Mesenchymal stem cell (in vitro differentiated cells and primary cell): ENCODE measurements around the gene ARHGAP33.

Experiments
- DNase-seq: peaks from one replicate; pipeline ENCODE4 v3.0.0-alpha.2; 2013
- H2AFZ ChIP-seq: one replicate; pipeline ENCODE4 v1.6.1; 2013; ENCODE audit warnings: low read depth, mild to moderate bottlenecking, control low read depth, inconsistent platforms, low read length, moderate library complexity
- H2AK5ac ChIP-seq: 2 replicates; pipeline ENCODE4 v1.6.1; 2013; ENCODE audit warnings: low read length, moderate library complexity, mild to moderate bottlenecking, inconsistent platforms; ENCODE audit not compliant: severe bottlenecking
- H2BK120ac ChIP-seq: one replicate; pipeline ENCODE4 v1.6.1; 2013; ENCODE audit warnings: low read depth, mild to moderate bottlenecking, inconsistent platforms, low read length, moderate library complexity
- H2BK12ac ChIP-seq, 2 experiments: one replicate each; pipeline ENCODE4 v1.6.1; 2013; ENCODE audit warnings: inconsistent platforms in 2 of 2, low read length in 2 of 2, mild to moderate bottlenecking in 2 of 2, moderate library complexity in 2 of 2, control low read depth in 1 of 2
- H2BK15ac ChIP-seq: one replicate; pipeline ENCODE4 v1.6.1; 2013; ENCODE audit warnings: mild to moderate bottlenecking, low read depth, inconsistent platforms; ENCODE audit not compliant: poor library complexity, severe bottlenecking
- H2BK5ac ChIP-seq: 2 replicates; pipeline ENCODE4 v1.6.1; 2013; ENCODE audit warnings: low read depth, mild to moderate bottlenecking, low read length, control low read depth, inconsistent platforms; ENCODE audit not compliant: poor library complexity, severe bottlenecking
- H3K14ac ChIP-seq, 2 experiments: one replicate each; pipeline ENCODE4 v1.6.1; 2013; ENCODE audit warnings: inconsistent platforms in 2 of 2, low read length in 2 of 2, control low read depth in 1 of 2, mild to moderate bottlenecking in 1 of 2, moderate library complexity in 1 of 2
- H3K18ac ChIP-seq, 2 experiments: one replicate each; pipeline ENCODE4 v1.6.1; 2013; ENCODE audit warnings: inconsistent platforms in 2 of 2, low read length in 2 of 2, control low read depth in 1 of 2, low read depth in 1 of 2, mild to moderate bottlenecking in 1 of 2
- H3K23ac ChIP-seq, 2 experiments: one replicate each; pipeline ENCODE4 v1.6.1; 2013; ENCODE audit warnings: inconsistent platforms in 2 of 2, low read length in 2 of 2, mild to moderate bottlenecking in 2 of 2, moderate library complexity in 2 of 2, control low read depth in 1 of 2
- H3K27ac ChIP-seq: 2 replicates; pipeline ENCODE4 v1.5.1; 2013; ENCODE audit warnings: mild to moderate bottlenecking, moderate library complexity, low read length, control low read depth, inconsistent platforms; ENCODE audit not compliant: poor library complexity, severe bottlenecking
- H3K27me3 ChIP-seq, 2 experiments: 2 replicates each; pipeline versions ENCODE4 v1.6.1 to v1.7.0; 2013; ENCODE audit warnings: low read length in 2 of 2, mild to moderate bottlenecking in 2 of 2, moderate library complexity in 2 of 2, control low read depth in 1 of 2, inconsistent platforms in 1 of 2; ENCODE audit not compliant: control insufficient read depth in 1 of 2, insufficient read depth in 1 of 2
- H3K36me3 ChIP-seq, 2 experiments: 2 replicates each; pipeline versions ENCODE4 v1.6.1 to v1.7.0; 2013; ENCODE audit warnings: low read length in 2 of 2, control low read depth in 1 of 2, inconsistent platforms in 1 of 2, low read depth in 1 of 2, mild to moderate bottlenecking in 1 of 2; ENCODE audit not compliant: insufficient read depth in 2 of 2, control insufficient read depth in 1 of 2
- H3K4ac ChIP-seq, 2 experiments: one replicate each; pipeline ENCODE4 v1.6.1; 2013; ENCODE audit warnings: inconsistent platforms in 2 of 2, low read length in 2 of 2, mild to moderate bottlenecking in 2 of 2, moderate library complexity in 2 of 2, control low read depth in 1 of 2, low read depth in 1 of 2
- H3K4me1 ChIP-seq: 2 replicates; pipeline ENCODE4 v1.6.1; 2013; ENCODE audit warnings: low read depth, low read length, control low read depth; ENCODE audit not compliant: control insufficient read depth, insufficient read depth
- H3K4me2 ChIP-seq: 2 replicates; pipeline ENCODE4 v1.6.1; 2013; ENCODE audit warnings: low read length, mild to moderate bottlenecking, inconsistent platforms; ENCODE audit not compliant: poor library complexity, severe bottlenecking
- H3K4me3 ChIP-seq, 2 experiments: 2 replicates each; pipeline versions ENCODE4 v1.5.1 to v1.7.0; 2013; ENCODE audit warnings: low read length in 2 of 2, mild to moderate bottlenecking in 2 of 2, control low read depth in 1 of 2, low read depth in 1 of 2; ENCODE audit not compliant: insufficient read depth in 1 of 2
- H3K79me1 ChIP-seq: replicated peaks from 2 replicates; pipeline ENCODE4 v1.6.1; 2013; ENCODE audit warnings: mild to moderate bottlenecking, control low read depth, low read length, inconsistent platforms; ENCODE audit not compliant: poor library complexity, severe bottlenecking
- H3K9ac ChIP-seq: 2 replicates; pipeline ENCODE4 v1.7.0; 2013; ENCODE audit warnings: mild to moderate bottlenecking, low read length, moderate library complexity
- H3K9me3 ChIP-seq: 2 replicates; pipeline ENCODE4 v1.7.0; 2013; ENCODE audit warnings: mild to moderate bottlenecking, low read length; ENCODE audit not compliant: control insufficient read depth
- H4K8ac ChIP-seq: one replicate; pipeline ENCODE4 v1.6.1; 2013; ENCODE audit warnings: inconsistent platforms, mild to moderate bottlenecking, low read length, moderate library complexity
- H4K91ac ChIP-seq: one replicate; pipeline ENCODE4 v1.6.1; 2013; ENCODE audit warnings: mild to moderate bottlenecking, low read length, inconsistent platforms
- WGBS: methylation state at CpG from one replicate; pipeline ENCODE4 v1.1.7; 2013; ENCODE audit warnings: mixed read lengths; 5-methylcytosine and 5-hydroxymethylcytosine counted together

The ARHGAP33 gene

DNA sequence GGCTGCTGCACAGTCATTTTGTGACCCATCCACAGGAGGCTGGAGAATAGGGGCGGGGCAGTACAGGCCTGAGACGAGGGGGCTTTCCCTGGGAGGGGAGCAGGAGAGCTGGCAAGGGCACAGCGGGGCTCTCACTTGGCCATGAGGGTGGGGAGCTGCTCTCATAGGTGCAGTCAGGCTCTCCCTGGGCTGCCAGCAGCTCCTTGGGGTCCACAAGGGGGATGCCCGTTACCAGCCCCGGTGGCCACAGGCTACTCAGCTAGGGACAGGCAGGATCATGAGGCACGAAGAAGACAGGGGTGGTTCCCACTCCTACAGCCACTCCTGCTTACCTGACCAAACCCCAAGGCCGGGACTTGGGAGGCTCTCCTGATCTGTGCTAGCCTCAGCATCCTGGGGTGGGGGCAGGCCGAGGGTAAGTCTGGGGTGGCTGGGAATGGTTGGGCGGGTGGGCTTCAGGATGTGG lies 16.5 kb downstream of the ARHGAP33 start:
- whole genome bisulfite sequencing: 88% methylated on average over 8 of the region's 9 CpGs

DNA sequence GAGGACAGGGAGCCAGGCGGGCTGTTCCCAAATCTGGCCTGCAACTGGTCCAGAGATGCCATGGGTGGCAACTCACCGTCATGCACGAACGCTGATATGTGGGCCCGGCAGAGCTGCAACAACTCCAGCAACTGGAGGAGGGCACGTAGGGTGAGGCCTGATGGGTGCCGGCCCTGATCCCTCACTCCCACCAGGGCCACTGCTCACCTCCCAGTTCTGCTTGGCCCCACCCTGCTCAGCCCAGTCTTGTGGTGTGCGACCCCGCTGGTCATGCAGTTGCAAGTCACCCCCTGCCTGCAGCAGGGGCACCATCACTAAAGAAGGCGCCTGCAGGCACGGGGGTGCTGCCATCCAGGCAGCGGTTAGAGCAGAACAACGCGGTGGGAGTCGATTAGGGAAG lies 16.9 kb downstream of the ARHGAP33 start:
- Histone ChIP-seq H2BK5ac (no peak overlapping the region), H3K4ac (no peak overlapping the region), H3K27ac (no peak overlapping the region), H2BK15ac (no peak overlapping the region), H3K4me3 (peak overlapping the region in 1 of 2 experiments; percentile 17), H3K36me3 (peaks cover 0 to 8% of the 10 kb centered on the region in 2 experiments), H3K27me3 (peaks cover 11 to 22% of the 10 kb centered on the region in 2 experiments), H4K91ac (no peak overlapping the region), H2BK120ac (no peak overlapping the region), H4K8ac (no peak overlapping the region), H3K4me2 (no peak overlapping the region), H2AFZ (no peak overlapping the region), H2AK5ac (no peak overlapping the region), H2BK12ac (no peak overlapping the region), H3K9ac (no peak overlapping the region), H3K18ac (no peak overlapping the region), H3K79me1 (no peaks in the 10 kb centered on the region), H3K9me3 (no peaks in the 10 kb centered on the region), H3K14ac (no peak overlapping the region), H3K4me1 (peaks cover 3% of the 10 kb centered on the region), H3K23ac (no peak overlapping the region)
- 85% methylated on average over 15 of the region's 15 CpGs for WGBS
- DNase-seq: no peak

More for the DNA sequence above, 16.5 kb downstream of the ARHGAP33 start:
- Histone ChIP-seq H4K8ac (no peak overlapping the region), H3K9ac (no peak overlapping the region), H2BK120ac (no peak overlapping the region), H2BK5ac (no peak overlapping the region), H2AK5ac (no peak overlapping the region), H3K79me1 (no peaks in the 10 kb centered on the region), H4K91ac (no peak overlapping the region), H2BK15ac (no peak overlapping the region), H3K23ac (no peak overlapping the region), H2AFZ (no peak overlapping the region), H3K4me2 (no peak overlapping the region), H2BK12ac (no peak overlapping the region), H3K27ac (no peak overlapping the region), H3K27me3 (peaks cover 6 to 17% of the 10 kb centered on the region in 2 experiments), H3K4ac (no peak overlapping the region), H3K4me3 (peak overlapping the region in 1 of 2 experiments; percentile 17), H3K18ac (no peak overlapping the region), H3K4me1 (peaks cover 8% of the 10 kb centered on the region), H3K36me3 (peaks cover 0 to 11% of the 10 kb centered on the region in 2 experiments), H3K9me3 (no peaks in the 10 kb centered on the region), H3K14ac (no peak overlapping the region)
- no peak for DNase-seq

DNA sequence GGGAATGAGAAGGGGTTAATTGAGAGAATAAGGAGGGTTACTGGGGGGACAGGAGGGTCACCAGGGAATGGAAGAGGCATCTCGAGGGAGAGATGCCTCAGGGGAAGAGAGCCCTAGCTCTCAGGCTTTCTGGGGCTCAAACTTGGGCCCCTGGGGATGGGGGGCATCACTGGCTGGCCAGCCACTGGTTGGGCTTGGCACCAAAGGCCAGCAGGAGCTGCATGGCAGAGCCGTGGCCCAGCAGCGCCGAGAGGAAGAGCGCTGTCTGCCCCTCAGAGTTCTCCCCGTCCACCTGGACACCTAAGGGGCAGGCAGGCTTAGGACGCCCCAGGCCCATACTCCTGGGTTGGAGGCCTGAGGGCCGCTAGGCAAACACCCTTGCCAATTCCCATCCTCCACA lies 17.5 kb downstream of the ARHGAP33 start:
- no peak overlapping the region for H2BK120ac ChIP-seq
- peaks cover 0 to 3% of the 10 kb centered on the region in 2 experiments for H3K36me3 ChIP-seq
- no peak overlapping the region for H3K9ac ChIP-seq
- H2BK5ac ChIP-seq: no peak overlapping the region
- no peak overlapping the region for H3K4me2 ChIP-seq
- no peak overlapping the region for H3K14ac ChIP-seq
- no peaks in the 10 kb centered on the region for H3K9me3 ChIP-seq
- H3K4ac ChIP-seq: no peak overlapping the region
- no peak overlapping the region for H2AK5ac ChIP-seq
- no peaks in the 10 kb centered on the region for H3K79me1 ChIP-seq
- H2BK12ac ChIP-seq: no peak overlapping the region
- no peak overlapping the region for H2AFZ ChIP-seq
- no peak overlapping the region for H3K27ac ChIP-seq
- H4K91ac ChIP-seq: no peak overlapping the region
- no peak overlapping the region for H3K18ac ChIP-seq
- peaks cover 17 to 27% of the 10 kb centered on the region in 2 experiments for H3K27me3 ChIP-seq
- H3K23ac ChIP-seq: peak overlapping the region in 1 of 2 experiments; percentile 42
- DNase-seq: no peak
- H3K4me3 ChIP-seq: no peak overlapping the region
- no peak overlapping the region for H4K8ac ChIP-seq
- H3K4me1 ChIP-seq: peaks cover 2% of the 10 kb centered on the region
- 86% methylated on average over 8 of the region's 8 CpGs for WGBS
- no peak overlapping the region for H2BK15ac ChIP-seq

DNA sequence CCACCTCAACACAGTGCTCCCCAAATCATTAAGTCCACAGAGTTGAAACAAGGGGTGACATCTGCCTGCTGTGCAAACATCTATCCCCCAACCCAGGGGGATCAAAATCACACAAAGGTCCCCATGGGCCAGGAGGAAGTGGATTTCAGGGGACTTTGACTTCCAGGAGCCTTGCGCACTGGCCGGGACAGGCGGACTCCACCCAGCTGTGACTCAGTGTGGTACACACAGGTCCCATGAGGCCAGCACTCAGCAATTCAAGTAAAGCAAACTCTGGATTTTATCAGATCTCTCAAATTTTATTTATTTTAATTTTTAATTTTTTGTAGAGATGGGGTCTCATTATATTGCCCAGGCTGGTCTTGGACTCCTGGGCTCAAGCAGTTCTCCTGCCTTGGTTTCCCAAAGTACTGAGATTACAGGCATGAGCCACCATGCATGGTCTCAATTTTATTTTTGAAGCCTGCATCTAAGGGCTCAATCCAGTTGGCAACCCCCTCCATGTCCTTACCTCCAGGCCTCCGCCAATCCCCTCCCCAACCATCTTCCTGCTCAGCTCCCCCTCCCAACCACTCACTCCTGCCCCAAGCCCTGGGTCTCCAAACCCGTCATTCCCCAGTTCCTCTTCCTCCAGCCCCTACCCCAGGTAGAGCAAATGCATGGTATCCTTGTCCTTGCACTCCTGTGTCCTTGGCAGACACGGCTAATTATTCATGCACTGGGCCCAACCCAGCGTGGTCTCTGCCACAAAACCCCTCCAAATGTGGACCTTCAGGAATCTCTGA lies 18.2 kb downstream of the ARHGAP33 start:
- H3K4me2 ChIP-seq: no peak overlapping the region
- no peak overlapping the region for H2AK5ac ChIP-seq
- no peak overlapping the region for H3K9ac ChIP-seq
- H3K9me3 ChIP-seq: no peaks in the 10 kb centered on the region
- H3K36me3 ChIP-seq: peaks cover 0 to 3% of the 10 kb centered on the region in 2 experiments
- H4K91ac ChIP-seq: no peak overlapping the region
- peak; percentile 8 for DNase-seq
- H3K27me3 ChIP-seq: peaks cover 22 to 33% of the 10 kb centered on the region in 2 experiments
- no peak overlapping the region for H3K4ac ChIP-seq
- no peak overlapping the region for H3K23ac ChIP-seq
- H3K27ac ChIP-seq: no peak overlapping the region
- H2BK120ac ChIP-seq: no peak overlapping the region
- no peak overlapping the region for H3K18ac ChIP-seq
- no peak overlapping the region for H2BK12ac ChIP-seq
- no peak overlapping the region for H3K14ac ChIP-seq
- H2AFZ ChIP-seq: no peak overlapping the region
- H3K79me1 ChIP-seq: no peaks in the 10 kb centered on the region
- no peak overlapping the region for H4K8ac ChIP-seq
- WGBS: 79% methylated on average over 5 of the region's 7 CpGs
- H3K4me3 ChIP-seq: no peak overlapping the region
- H2BK15ac ChIP-seq: peak overlapping the region; percentile 16
- peaks cover 2% of the 10 kb centered on the region for H3K4me1 ChIP-seq
- no peak overlapping the region for H2BK5ac ChIP-seq
